Activated CD4-positive, CD25-positive, alpha-beta regulatory T cell treated with anti-CD3 and anti-CD28 coated beads, Interleukin-2, amount 50 U/mL, for 16 hours (primary cell): ENCODE measurements around the gene BTBD1.
"Not testable (repeated sequence)": the region's sequence is repeated elsewhere in the genome, so short reads cannot be mapped to it uniquely, and the experiment has no call there.

Source experiments
- DNase-seq: peaks from one replicate; pipeline ENCODE4 v3.0.0-alpha.2; 2020; ENCODE audit warnings: low read depth, low spot score

BTBD1 gene

DNA sequence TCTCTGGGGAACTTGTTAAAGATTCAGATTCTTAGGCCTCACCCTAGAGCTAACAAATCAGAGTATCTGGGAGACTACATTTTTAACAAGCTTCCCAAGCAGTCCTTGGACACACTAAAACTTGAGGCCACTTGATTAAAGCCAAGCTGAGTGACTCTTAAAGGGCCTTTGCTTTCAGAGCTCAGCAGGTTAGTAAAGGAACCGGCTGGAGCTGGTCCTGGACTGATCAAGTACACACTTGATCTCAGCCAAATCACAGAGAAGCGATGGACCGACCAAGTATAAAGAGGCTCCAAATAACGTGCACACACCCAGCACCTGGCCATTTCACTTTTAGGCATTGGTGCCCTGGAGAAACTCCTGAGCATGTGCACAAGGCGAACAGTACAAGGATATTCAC lies 27.5 kb upstream of the BTBD1 start:
- DNase-seq, result no peak

- no peak for DNase-seq
Observed at GRCh38 chr15:83092309-83092976, 25.4 kb upstream of the BTBD1 start.

DNA sequence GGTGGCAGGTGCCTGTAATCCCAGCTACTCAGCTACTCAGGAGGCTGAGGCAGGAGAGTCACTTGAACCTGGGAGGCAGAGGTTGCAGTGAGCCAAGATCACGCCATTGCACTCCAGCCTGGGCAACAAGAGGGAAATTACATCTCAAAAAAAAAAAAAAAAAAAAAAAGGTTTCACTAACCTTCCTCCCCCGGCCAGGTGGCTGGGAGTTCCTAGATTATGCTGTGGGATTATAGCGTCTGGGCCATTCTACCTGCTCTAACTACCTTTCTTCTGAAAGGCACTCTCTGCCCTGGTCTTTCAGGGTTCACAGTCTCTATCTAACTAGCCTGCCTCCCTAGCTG lies 24.9 kb upstream of the BTBD1 start:
- not testable (repeated sequence) for DNase-seq

DNA sequence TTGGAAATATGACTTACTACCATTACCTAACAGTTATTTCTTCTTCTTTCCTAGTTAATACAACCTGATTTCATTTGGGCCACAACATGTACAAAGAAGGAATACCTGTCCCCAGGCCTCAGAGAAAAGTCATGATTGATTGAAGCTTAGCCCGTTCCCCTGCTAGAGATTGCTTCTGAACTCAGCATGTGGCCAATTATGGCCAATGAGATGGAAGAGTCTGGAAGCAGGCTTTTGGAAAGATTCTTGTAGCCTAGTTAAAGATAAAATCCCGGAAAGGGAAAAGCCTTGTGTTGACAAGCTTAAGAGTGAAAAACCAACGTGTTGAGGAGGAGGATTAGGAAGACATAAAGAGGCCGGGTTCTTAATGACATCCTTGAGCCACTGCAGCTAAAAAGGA lies 23.4 kb upstream of the BTBD1 start:
- no peak for DNase-seq

DNA sequence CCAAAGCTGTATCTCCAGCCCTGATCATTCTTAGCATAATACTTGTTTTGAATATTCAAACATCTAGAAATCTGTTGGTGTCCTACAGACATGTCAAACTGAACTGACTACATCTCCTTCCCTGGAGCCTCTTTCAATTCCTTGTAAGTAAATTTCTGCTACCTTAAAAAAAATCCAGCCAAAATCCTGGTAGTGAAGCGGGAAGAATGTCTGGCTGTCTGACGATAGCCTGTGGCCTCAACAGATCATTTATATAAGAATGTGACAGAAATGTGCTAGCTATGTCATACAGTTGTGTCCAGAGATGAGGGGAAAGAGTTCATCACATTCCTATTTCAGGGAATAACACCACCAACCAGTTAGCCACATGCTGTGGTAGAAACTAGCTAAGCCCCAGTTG lies 21.8 kb upstream of the BTBD1 start:
- no peak for DNase-seq

DNA sequence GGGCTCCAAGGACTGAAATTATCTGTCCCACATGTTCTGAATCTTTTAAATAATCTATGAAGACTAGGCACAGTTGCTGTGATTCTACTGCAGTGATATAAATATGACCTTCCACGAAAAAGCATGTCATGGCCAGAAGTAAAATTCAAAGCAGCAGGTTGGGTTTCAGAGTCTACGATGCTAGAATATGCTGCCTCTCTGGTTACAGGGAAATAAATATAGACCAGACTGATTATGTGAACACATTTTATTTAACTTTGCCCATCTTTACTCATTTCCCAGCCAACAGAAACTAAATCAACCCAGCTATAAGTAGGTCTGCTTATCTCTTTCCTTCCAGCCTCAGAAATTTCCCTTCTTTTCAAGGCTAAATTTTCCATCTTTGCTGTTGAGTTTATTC lies 20.5 kb upstream of the BTBD1 start:
- no peak for DNase-seq

DNA sequence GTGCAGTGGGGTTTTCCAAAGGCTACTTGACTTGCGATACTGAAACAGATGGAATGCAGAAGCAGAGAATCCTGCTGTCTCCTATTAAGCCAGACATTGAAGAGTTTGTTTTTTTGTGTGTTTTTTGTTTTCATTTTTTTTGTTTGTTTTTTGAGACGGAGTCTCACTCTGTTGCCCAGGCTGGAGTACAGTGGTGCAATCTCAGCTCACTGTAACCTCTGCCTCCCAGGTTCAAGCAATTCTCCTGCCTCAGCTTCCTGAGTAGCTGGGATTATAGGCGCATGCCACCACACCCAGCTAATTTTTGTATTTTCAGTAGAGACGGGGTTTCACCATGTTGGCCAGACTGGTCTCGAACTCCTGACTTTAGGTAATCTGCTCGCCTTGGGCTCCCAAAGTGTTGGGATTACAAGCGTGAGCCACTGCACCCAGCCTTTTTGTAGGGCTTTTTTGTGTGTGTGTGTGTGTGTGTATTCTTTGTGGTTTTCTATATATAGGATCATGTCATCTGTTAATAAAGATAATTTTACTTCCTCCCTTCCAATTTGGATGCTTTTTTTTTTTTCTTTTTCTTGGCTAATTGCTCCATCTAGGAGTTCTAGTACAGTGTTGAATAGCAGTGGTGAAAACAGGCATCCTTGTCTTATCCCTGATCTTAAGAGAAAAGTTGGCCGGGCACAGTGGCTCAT lies 19.0 kb upstream of the BTBD1 start:
- DNase-seq, result not testable (repeated sequence)

DNA sequence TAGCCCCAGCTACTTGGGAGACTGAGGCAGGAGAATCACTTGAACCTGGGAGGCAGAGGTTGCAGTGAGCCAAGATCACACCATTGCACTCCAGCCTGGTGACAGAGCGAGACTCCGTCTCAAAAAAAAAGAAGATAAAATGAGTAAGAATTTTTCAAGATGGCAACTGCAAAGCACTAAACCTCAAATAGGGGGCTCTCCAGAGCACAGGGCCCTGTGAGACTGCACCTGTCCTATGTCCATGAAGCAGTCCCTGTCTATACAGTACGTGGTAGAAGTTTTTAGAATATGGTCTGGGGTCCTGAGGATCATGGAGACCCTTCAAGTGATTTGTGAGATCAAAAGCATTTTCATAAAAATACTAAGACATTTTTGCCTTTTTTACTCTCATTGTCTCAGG lies 18.4 kb upstream of the BTBD1 start:
- not testable (repeated sequence) for DNase-seq

DNA sequence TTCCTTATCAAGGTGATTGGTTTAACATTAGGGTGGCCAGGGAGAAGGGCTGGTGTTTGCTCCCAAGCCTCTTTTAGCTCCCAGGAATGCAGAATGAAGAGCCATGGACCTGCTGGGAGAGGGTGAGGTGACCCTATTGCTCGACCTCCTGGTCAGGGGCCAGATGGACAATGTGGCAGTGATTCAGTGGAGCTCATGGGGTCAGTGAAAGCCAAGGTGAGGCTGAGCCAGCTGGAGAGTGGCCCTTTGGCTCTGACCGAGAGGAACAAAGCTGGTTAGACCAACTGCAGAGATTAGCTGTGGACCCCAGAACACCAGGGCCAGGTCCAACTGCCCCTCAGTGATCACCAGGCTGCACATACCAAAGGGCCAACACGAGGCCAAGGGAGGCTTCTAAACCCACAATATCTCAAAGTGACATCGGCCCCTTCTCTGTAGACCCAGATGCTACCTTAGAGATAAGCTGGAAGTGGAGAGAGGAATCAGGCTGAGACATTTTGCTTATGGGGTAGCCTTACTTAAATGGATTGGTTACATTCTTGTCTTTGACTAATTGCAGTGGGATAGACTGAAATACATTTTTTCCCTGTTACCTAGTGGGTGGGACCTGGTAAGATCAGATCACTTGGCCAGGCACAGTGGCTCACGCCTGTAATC lies 15.8 kb upstream of the BTBD1 start:
- no peak for DNase-seq

GRCh38 chr15:83081256-83082014 lies 14.4 kb upstream of the BTBD1 start:
- DNase-seq, result no peak

GRCh38 chr15:83078712-83079111 lies 11.7 kb upstream of the BTBD1 start:
- DNase-seq, result no peak

DNA sequence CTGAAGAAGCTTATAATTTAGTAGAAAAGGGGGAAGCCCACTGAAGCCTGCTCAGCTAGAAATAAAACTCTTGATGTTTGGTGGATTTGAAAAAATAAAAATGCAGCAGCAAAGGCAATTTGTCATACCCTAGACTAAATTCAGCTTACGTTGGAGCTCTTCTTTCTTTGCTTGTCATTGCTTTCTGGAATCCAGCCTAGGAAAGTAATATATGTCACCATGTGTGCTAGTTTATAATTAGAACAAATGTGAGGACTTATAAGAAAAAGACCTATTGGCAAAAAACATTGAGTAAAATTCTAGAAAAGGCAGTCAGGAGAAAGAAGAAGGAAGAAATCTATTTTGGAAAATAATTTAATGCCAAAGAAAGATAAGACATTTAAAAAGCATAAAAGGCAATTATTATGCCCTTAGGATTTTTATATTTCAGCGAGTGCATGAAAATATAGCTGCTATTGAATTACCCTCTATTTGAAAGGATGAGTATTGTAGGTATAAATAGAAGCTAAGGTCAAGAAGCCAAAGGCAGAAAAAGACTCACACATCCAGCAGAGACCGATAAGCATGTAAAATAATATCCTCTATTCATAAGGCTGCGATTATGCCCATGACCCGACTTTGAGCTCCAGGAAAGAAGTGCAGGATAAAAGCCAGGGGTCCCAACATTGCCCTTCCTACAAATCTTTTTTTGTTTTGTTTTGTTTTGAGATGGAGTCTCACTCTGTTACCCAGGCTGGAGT lies 10.6 kb upstream of the BTBD1 start:
- DNase-seq, result no peak

DNA sequence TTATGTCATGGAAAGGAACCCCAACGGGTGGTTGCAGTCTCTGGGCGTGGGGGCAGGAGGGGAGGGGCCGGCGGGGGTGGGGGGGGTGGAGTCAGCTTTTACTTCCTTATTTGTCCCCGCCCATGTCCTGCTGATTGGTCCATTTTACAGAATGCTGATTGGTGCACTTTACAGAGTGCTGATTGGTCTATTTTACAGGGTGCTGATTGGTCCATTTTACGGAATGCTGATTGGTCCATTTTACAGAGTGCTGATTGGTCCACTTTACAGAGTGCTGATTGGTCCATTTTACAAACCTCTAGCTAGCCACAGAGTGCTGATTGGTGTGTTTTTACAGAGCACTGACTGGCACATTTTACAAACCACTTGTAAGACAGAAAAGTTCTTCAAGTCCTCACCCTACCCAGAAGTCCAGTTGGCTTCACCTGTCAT lies 2.2 kb upstream of the BTBD1 start:
- DNase-seq, result not testable (repeated sequence)

- DNase-seq, result no peak
Observed at GRCh38 chr15:83068054-83068453, 1.0 kb upstream of the BTBD1 start.

- no peak for DNase-seq
Observed at GRCh38 chr15:83067638-83067962, 548 bp upstream of the BTBD1 start.

DNA sequence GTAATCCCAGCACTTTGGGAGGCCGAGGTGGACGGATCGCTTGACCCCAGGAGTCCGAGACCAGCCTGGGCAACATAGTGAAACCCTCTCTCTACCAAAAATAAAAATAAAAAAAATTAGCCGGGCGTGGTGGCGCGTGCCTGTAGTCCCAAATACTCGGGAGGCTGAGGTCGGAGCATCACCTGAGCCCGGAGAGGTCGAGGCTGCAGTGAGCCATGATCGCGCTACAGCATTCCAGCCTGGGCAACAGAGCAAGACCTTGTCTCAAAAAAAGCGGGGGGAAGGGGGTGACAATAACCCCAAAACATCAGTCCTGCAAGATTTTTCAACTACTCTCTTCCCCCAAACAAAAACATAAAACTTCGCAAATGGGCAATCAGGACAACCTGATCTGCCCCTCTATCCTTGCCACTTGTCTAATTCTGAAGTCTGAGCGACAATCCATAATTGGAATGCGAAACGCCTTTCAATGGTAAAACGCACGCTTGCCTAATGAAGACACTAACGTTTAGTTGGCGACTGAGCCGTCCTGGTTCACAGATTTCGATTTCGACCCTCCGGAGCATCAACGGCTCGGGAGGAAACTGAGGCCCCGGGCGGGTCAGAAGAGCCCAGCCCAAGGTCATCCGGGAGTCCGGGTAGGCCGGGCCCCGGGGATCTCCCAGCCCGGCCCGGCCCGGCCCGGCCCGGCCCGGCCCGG lies 868 bp downstream of the BTBD1 start:
- DNase-seq, result no peak

- no peak for DNase-seq
Observed at GRCh38 chr15:83065431-83065830, 1.6 kb downstream of the BTBD1 start.

DNA sequence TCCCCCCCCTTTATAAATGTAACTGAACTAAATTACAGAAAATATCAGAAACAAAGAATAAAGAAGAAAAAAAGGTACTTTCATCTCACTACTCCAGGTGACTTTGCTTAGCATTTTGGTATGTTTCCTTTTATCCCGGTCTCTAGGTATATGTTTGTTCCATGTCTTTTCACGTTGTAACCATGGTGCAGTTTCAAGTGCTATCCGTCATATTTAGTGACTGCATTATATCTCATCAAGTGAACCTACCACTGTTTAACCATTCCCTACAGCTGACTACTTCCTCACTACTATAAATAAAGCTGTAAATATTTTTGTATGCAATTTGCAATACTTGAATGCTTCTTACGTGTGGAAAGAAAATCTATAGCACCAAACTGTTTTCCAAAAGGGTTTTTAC lies 2.2 kb downstream of the BTBD1 start:
- DNase-seq, result no peak

GRCh38 chr15:83063551-83063950 lies 3.5 kb downstream of the BTBD1 start:
- no peak for DNase-seq

DNA sequence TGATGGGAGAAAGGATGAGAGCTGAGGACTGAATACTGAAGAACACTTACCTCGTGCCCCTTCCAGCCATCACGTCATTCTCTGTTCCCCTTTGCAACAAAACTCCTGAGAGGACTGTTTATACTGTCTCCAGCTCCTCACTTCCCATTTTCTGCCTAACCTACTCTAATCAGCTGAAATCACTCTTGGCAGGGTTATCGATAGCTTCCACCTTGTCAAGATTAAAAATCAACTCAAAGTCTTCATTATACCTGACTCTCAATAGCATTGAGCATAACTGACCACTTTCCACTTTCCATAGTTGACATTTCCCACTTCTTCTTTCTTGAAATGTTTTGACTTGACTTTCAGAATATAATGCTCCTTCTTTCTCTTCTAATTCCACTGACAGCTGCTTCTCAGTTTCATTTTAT lies 4.3 kb downstream of the BTBD1 start:
- DNase-seq, result no peak

DNA sequence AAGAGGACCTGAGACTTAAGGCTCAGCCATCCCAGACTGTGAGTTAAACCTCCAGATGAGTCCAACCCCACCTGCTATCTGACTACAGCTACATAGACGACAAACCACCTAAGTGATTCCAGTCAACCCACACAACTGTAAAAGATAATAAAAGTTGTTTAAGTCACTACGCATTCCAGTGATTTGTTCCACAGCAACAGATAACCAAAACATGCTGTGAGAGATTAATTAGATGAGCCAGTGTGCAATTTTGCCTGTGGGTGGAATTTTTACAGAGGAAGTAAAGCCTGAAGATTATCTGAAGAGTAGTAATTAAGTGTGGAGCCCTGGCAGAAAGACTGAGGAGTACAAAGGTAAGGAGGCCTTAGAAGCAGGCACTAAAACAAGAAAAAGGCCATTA lies 5.4 kb downstream of the BTBD1 start:
- no peak for DNase-seq
